GM18868 (cell line): ENCODE data around the gene LRRC9.

Source experiments
- ATAC-seq: cut with Tn5 transposase; IDR thresholded peaks from one replicate; pipeline ENCODE4 v1.9.1; 2021; ENCODE audit warnings: mild to moderate bottlenecking, moderate library complexity; ENCODE audit not compliant: unreplicated experiment

Gene LRRC9

GRCh38 chr14:59919570-59920377 is at the start of gene LRRC9:
LRRC9 (plus strand) TSS chr14:59920144.
- peak; percentile 48 for ATAC-seq

- ATAC-seq: peak; percentile 60
Measured at GRCh38 chr14:59870277-59871165, 49.4 kb upstream of the LRRC9 start, which contains the start of gene RTN1. RTN1 (minus strand) TSS chr14:59870776; CDS start chr14:59870630, 146 bp downstream.

GRCh38 chr14:59871166-59871495 is 48.8 kb upstream of the LRRC9 start:
- ATAC-seq: peak; percentile 4

GRCh38 chr14:59882957-59883356 is 37.0 kb upstream of the LRRC9 start:
- peak; percentile 45 for ATAC-seq

GRCh38 chr14:59890676-59891075 is 29.3 kb upstream of the LRRC9 start:
- ATAC-seq: no peak

GRCh38 chr14:59895721-59896120 is 24.2 kb upstream of the LRRC9 start:
- ATAC-seq: no peak

- ATAC-seq: peak; percentile 92
Measured at GRCh38 chr14:59897757-59898383, 22.1 kb upstream of the LRRC9 start.

- ATAC-seq: no peak
Measured at GRCh38 chr14:59900556-59900955, 19.4 kb upstream of the LRRC9 start.

- ATAC-seq: no peak
Measured at GRCh38 chr14:59904184-59904583, 15.8 kb upstream of the LRRC9 start.

- no peak for ATAC-seq
Measured at GRCh38 chr14:59905188-59905587, 14.8 kb upstream of the LRRC9 start.

- no peak for ATAC-seq
Measured at GRCh38 chr14:59912443-59912842, 7.5 kb upstream of the LRRC9 start.

GRCh38 chr14:59913187-59913586 is 6.8 kb upstream of the LRRC9 start:
- ATAC-seq: no peak

GRCh38 chr14:59918824-59919569 is 947 bp upstream of the LRRC9 start:
- peak; percentile 73 for ATAC-seq

GRCh38 chr14:59920378-59920683 is 387 bp downstream of the LRRC9 start:
- no peak for ATAC-seq

GRCh38 chr14:59925797-59926196 is 5.9 kb downstream of the LRRC9 start:
- peak; percentile 65 for ATAC-seq

GRCh38 chr14:59926534-59926933 is 6.6 kb downstream of the LRRC9 start:
- ATAC-seq: peak; percentile 72

GRCh38 chr14:59931237-59931636 is 11.3 kb downstream of the LRRC9 start:
- ATAC-seq: no peak

GRCh38 chr14:59936145-59936544 is 16.2 kb downstream of the LRRC9 start:
- no peak for ATAC-seq

GRCh38 chr14:59939828-59940227 is 19.9 kb downstream of the LRRC9 start:
- peak; percentile 97 for ATAC-seq

- peak; percentile 36 for ATAC-seq
Measured at GRCh38 chr14:59942296-59942862, 22.4 kb downstream of the LRRC9 start.

GRCh38 chr14:59944909-59945308 is 25.0 kb downstream of the LRRC9 start:
- ATAC-seq: no peak
